ENCODE data around the gene ICE2.

DNA sequence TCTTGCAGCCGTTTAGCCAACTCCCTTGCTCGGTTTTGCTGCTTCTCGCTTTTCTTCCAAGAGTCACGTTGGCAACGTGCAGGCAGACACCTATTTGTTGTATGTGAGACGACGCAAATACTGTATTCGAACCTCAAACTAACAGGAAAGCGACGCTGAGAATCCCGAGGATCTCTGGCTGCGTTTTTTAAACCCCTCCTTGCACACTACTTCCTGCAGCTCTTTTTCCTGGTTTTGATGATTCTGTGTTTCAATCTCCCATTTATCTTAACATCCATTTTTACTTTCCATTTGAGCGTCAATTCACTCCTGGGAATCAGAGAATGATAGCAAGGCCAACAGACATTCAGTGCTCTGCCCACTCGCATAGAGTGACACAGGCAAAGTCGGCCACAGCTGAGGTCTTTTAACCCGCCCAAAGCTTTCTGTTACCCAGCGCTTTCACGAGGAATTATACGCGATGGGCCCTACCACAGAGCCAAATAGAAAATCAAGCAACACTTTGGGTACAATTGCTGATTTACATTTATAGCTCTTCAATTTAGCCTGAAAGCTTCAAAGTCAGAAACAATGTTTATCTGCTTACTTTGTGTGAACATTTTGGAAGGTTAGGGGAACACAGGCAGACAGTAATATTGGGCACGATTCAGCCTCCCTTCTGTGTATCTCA lies 79.6 kb downstream of the ICE2 start:
- TF ChIP-seq, protein P1, sequence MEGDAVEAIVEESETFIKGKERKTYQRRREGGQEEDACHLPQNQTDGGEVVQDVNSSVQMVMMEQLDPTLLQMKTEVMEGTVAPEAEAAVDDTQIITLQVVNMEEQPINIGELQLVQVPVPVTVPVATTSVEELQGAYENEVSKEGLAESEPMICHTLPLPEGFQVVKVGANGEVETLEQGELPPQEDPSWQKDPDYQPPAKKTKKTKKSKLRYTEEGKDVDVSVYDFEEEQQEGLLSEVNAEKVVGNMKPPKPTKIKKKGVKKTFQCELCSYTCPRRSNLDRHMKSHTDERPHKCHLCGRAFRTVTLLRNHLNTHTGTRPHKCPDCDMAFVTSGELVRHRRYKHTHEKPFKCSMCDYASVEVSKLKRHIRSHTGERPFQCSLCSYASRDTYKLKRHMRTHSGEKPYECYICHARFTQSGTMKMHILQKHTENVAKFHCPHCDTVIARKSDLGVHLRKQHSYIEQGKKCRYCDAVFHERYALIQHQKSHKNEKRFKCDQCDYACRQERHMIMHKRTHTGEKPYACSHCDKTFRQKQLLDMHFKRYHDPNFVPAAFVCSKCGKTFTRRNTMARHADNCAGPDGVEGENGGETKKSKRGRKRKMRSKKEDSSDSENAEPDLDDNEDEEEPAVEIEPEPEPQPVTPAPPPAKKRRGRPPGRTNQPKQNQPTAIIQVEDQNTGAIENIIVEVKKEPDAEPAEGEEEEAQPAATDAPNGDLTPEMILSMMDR (IDR thresholded peaks at IDR 0.05; ENCODE audit: low read length), result no peak
- TF ChIP-seq EZH2phosphoT487 (IDR thresholded peaks at IDR 0.05; ENCODE audit: low read length) (no peak), EZH2 (optimal IDR thresholded peaks at IDR 0.05; ENCODE audit: low read depth, low read length) (no peak)
